ENCODE results near the gene MBNL2.

Gene MBNL2

DNA sequence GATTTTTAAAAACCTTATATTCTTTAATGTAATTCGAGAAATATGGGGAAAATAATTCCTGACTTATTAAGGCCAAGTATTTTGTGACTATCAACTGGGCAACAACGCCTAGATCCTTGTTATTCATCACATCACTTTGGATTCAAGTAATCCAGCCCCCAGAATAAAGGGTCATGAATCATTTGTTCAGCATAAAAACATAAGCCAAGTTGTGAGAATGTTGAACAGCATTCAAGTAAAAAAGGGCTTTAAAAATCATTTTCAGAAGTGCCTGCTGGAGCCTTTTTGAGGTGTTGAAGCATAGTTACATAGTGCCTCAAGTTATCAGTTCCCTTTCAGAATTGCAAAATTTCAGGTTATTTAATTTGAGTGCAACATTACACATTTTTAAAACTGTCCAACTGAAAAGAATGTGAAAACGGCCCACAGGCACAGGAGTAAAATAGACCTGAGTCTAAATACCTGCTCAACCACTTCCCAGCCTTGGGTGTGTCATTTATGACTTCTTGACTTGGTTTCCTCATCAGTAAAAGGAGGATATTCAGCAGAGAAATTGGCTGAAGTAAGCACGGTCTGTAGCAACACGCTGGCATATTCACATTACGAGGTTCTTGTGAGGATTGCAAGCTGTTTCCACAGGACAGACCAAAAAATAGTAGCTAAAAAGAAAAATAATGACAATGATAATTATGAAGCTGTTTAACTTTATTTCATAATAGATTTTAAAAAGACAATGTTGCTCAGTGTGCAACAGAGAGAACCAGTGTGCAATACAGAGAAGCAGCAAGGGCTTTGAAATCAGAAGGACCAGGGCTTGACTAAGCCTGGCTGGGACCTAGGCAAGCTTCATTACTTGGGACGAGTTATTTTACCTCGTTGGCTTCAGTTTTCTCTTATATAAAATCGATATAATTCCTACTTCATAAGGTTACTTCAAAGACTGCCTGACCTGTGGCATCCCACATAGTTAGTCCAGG lies 56.6 kb downstream of the MBNL2 start:
- DNase-seq, result no peak
- Histone ChIP-seq H3K4me3 (ENCODE audit: control insufficient read depth in 1 of 7, extremely low read depth in 1 of 7, insufficient read depth in 4 of 7, low read depth in 2 of 7, low read length in 6 of 7) (no peak overlapping the region), H3K27me3 (replicated peaks in 2 of 5; ENCODE audit: control insufficient read depth in 4 of 5, insufficient read depth in 5 of 5, low read length in 4 of 5) (no peaks in the 10 kb centered on the region), H3K27ac (ENCODE audit: insufficient read depth in 1 of 2, low read depth in 1 of 2, low read length in 2 of 2, poor library complexity in 1 of 2, severe bottlenecking in 2 of 2) (no peak overlapping the region), H3K36me3 (ENCODE audit: control insufficient read depth in 4 of 4, insufficient read depth in 4 of 4, low read length in 3 of 4) (peaks cover 5 to 13% (median 9%) of the 10 kb centered on the region in 4 experiments), H3K4me1 (ENCODE audit: control extremely low read depth in 1 of 4, control insufficient read depth in 4 of 4, insufficient read depth in 4 of 4, low read length in 3 of 4) (no peaks in the 10 kb centered on the region), H3K9me3 (ENCODE audit: control extremely low read depth in 1 of 5, control insufficient read depth in 4 of 5, insufficient read depth in 2 of 5, low read depth in 1 of 5, low read length in 4 of 5) (no peaks in the 10 kb centered on the region)
- 87% methylated on average over 4 of the region's 9 CpGs for WGBS (ENCODE audit: insufficient coverage)
- ChIA-PET CTCF (no interaction called here), POLR2A (interaction anchor here (0.5 to 0.6 kb wide), 2 partner anchors 30 to 52 kb away, joined by 3 to 5 read pairs; no protein-coding TSS in a partner anchor)

DNA sequence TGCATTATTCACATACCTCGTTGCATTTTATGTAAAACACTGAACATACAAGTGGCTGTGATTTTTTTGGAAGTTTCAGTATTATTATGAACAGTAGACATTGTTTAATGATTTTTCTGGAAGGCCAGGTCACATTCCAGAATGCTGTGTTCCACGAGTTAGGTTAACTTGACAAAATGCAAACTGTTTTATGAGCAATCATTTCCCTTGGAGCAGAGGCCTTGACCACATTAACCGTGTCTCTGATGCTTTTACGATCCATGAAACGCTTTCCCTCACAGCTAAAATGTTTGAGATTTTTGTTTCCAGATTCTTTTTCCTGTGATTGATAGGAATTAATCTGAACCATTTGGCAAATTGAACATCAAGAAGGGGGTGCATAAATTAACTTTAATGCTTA lies 57.8 kb downstream of the MBNL2 start:
- H3K27me3 ChIP-seq (replicated peaks in 2 of 5; ENCODE audit: control insufficient read depth in 4 of 5, insufficient read depth in 5 of 5, low read length in 4 of 5), result no peaks in the 10 kb centered on the region
- no peak overlapping the region for H3K27ac ChIP-seq (ENCODE audit: insufficient read depth in 1 of 2, low read depth in 1 of 2, low read length in 2 of 2, poor library complexity in 1 of 2, severe bottlenecking in 2 of 2)
- no peak overlapping the region for H3K4me3 ChIP-seq (ENCODE audit: control insufficient read depth in 1 of 7, extremely low read depth in 1 of 7, insufficient read depth in 4 of 7, low read depth in 2 of 7, low read length in 6 of 7)
- H3K4me1 ChIP-seq (ENCODE audit: control extremely low read depth in 1 of 4, control insufficient read depth in 4 of 4, insufficient read depth in 4 of 4, low read length in 3 of 4), result no peaks in the 10 kb centered on the region
- CTCF ChIA-PET, result no interaction called here
- peaks cover 5 to 14% (median 9%) of the 10 kb centered on the region in 4 experiments for H3K36me3 ChIP-seq (ENCODE audit: control insufficient read depth in 4 of 4, insufficient read depth in 4 of 4, low read length in 3 of 4)
- 60% methylated on average over 1 of the region's 5 CpGs for WGBS (ENCODE audit: insufficient coverage)
- POLR2A ChIA-PET, result no interaction called here
- no peak for DNase-seq
- H3K9me3 ChIP-seq (ENCODE audit: control extremely low read depth in 1 of 5, control insufficient read depth in 4 of 5, insufficient read depth in 2 of 5, low read depth in 1 of 5, low read length in 4 of 5), result no peaks in the 10 kb centered on the region

DNA sequence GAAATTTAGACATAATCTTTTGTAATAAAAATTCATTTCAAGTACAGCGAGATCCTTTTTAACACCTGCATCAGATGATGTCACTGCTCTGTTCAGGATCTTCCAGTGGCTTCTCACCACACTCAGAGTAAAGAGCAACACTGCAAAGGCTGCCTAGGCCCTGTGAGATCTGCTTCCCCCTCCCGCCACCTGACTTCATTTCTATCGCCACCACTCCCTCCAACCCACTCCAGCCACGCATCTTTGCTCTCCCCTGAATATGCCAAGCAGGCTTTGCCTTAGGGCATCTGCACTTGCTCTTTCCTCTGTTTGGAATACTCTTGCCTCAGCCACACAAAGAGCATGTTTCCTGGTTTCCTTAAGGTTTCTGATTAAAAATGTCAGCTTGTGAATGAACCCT lies 58.3 kb downstream of the MBNL2 start:
- WGBS (ENCODE audit: insufficient coverage), result 97% methylated on average over 4 of the region's 4 CpGs
- CTCF ChIA-PET, result no interaction called here
- DNase-seq, result no peak
- Histone ChIP-seq H3K4me3 (ENCODE audit: control insufficient read depth in 1 of 7, extremely low read depth in 1 of 7, insufficient read depth in 4 of 7, low read depth in 2 of 7, low read length in 6 of 7) (no peak overlapping the region), H3K9me3 (ENCODE audit: control extremely low read depth in 1 of 5, control insufficient read depth in 4 of 5, insufficient read depth in 2 of 5, low read depth in 1 of 5, low read length in 4 of 5) (no peaks in the 10 kb centered on the region), H3K4me1 (ENCODE audit: control extremely low read depth in 1 of 4, control insufficient read depth in 4 of 4, insufficient read depth in 4 of 4, low read length in 3 of 4) (no peaks in the 10 kb centered on the region), H3K27me3 (replicated peaks in 2 of 5; ENCODE audit: control insufficient read depth in 4 of 5, insufficient read depth in 5 of 5, low read length in 4 of 5) (no peaks in the 10 kb centered on the region), H3K27ac (ENCODE audit: insufficient read depth in 1 of 2, low read depth in 1 of 2, low read length in 2 of 2, poor library complexity in 1 of 2, severe bottlenecking in 2 of 2) (no peak overlapping the region), H3K36me3 (ENCODE audit: control insufficient read depth in 4 of 4, insufficient read depth in 4 of 4, low read length in 3 of 4) (peaks cover 5 to 14% (median 9%) of the 10 kb centered on the region in 4 experiments)
- POLR2A ChIA-PET, result no interaction called here

DNA sequence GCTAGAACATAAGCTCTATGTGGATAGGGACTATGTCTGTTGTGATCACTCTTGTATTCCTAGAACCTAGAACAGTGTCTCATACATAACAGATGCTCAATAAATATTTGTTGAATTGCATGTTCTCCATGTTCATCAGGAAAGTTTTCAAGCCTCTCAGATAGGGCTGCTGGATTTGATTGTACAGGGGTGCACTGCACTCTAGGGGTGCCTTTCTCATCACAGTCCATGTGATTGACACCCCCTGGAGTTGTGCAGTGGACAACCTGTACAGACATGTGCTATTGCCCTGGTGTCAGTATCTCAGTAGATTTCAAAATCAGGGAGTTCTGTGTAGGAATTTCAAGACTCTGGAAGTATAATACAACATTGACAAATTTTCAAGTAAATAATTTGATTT lies 58.9 kb downstream of the MBNL2 start:
- H3K4me1 ChIP-seq (ENCODE audit: control extremely low read depth in 1 of 4, control insufficient read depth in 4 of 4, insufficient read depth in 4 of 4, low read length in 3 of 4), result no peaks in the 10 kb centered on the region
- ChIA-PET CTCF (no interaction called here), POLR2A (no interaction called here)
- no peaks in the 10 kb centered on the region for H3K27me3 ChIP-seq (replicated peaks in 2 of 5; ENCODE audit: control insufficient read depth in 4 of 5, insufficient read depth in 5 of 5, low read length in 4 of 5)
- no peak for DNase-seq
- H3K36me3 ChIP-seq (ENCODE audit: control insufficient read depth in 4 of 4, insufficient read depth in 4 of 4, low read length in 3 of 4), result peaks cover 2 to 12% (median 6%) of the 10 kb centered on the region in 4 experiments
- no peak overlapping the region for H3K27ac ChIP-seq (ENCODE audit: insufficient read depth in 1 of 2, low read depth in 1 of 2, low read length in 2 of 2, poor library complexity in 1 of 2, severe bottlenecking in 2 of 2)
- no peaks in the 10 kb centered on the region for H3K9me3 ChIP-seq (ENCODE audit: control extremely low read depth in 1 of 5, control insufficient read depth in 4 of 5, insufficient read depth in 2 of 5, low read depth in 1 of 5, low read length in 4 of 5)
- H3K4me3 ChIP-seq (ENCODE audit: control insufficient read depth in 1 of 7, extremely low read depth in 1 of 7, insufficient read depth in 4 of 7, low read depth in 2 of 7, low read length in 6 of 7), result no peak overlapping the region

GRCh38 chr13:97282705-97283104 lies 60.6 kb downstream of the MBNL2 start:
- DNase-seq, result no peak
- Histone ChIP-seq H3K27me3 (replicated peaks in 2 of 5; ENCODE audit: control insufficient read depth in 4 of 5, insufficient read depth in 5 of 5, low read length in 4 of 5) (no peaks in the 10 kb centered on the region), H3K36me3 (ENCODE audit: control insufficient read depth in 4 of 4, insufficient read depth in 4 of 4, low read length in 3 of 4) (peaks cover 0 to 9% (median 0%) of the 10 kb centered on the region in 4 experiments), H3K9me3 (ENCODE audit: control extremely low read depth in 1 of 5, control insufficient read depth in 4 of 5, insufficient read depth in 2 of 5, low read depth in 1 of 5, low read length in 4 of 5) (no peaks in the 10 kb centered on the region), H3K27ac (ENCODE audit: insufficient read depth in 1 of 2, low read depth in 1 of 2, low read length in 2 of 2, poor library complexity in 1 of 2, severe bottlenecking in 2 of 2) (no peak overlapping the region), H3K4me1 (ENCODE audit: control extremely low read depth in 1 of 4, control insufficient read depth in 4 of 4, insufficient read depth in 4 of 4, low read length in 3 of 4) (no peaks in the 10 kb centered on the region), H3K4me3 (ENCODE audit: control insufficient read depth in 1 of 7, extremely low read depth in 1 of 7, insufficient read depth in 4 of 7, low read depth in 2 of 7, low read length in 6 of 7) (no peak overlapping the region)
- WGBS (ENCODE audit: insufficient coverage), result 97% methylated on average over 4 of the region's 4 CpGs
- CTCF ChIA-PET, result no interaction called here
- POLR2A ChIA-PET, result interaction anchor here (0.5 kb wide), 1 partner anchor 243 kb away, joined by 4 read pairs; no protein-coding TSS in a partner anchor

DNA sequence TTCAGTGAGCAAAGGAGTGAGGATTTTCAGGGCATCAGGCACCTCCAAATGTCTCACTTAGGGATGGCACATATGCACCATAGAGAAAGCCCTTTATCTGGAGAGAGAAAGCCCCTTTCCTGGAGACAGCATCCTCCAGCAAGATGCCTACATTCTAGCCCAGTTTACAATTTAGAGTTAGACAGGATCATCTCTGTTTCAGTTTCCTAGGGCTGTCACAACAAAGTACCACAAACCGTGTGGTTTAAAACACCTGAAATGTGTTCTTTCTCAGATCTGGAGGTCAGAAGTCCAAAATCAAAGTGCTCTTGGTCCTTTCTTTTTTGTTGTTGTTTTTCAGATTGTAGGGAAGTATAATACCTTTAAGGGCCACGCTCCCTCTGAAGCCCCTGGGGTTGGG lies 61.8 kb downstream of the MBNL2 start:
- no peaks in the 10 kb centered on the region for H3K27me3 ChIP-seq (replicated peaks in 2 of 5; ENCODE audit: control insufficient read depth in 4 of 5, insufficient read depth in 5 of 5, low read length in 4 of 5)
- H3K27ac ChIP-seq (ENCODE audit: insufficient read depth in 1 of 2, low read depth in 1 of 2, low read length in 2 of 2, poor library complexity in 1 of 2, severe bottlenecking in 2 of 2), result no peak overlapping the region
- H3K36me3 ChIP-seq (ENCODE audit: control insufficient read depth in 4 of 4, insufficient read depth in 4 of 4, low read length in 3 of 4), result peaks cover 0 to 9% (median 0%) of the 10 kb centered on the region in 4 experiments
- no peaks in the 10 kb centered on the region for H3K4me1 ChIP-seq (ENCODE audit: control extremely low read depth in 1 of 4, control insufficient read depth in 4 of 4, insufficient read depth in 4 of 4, low read length in 3 of 4)
- no CpG with 5 or more reads among the region's 2 CpGs for WGBS (ENCODE audit: insufficient coverage)
- H3K9me3 ChIP-seq (ENCODE audit: control extremely low read depth in 1 of 5, control insufficient read depth in 4 of 5, insufficient read depth in 2 of 5, low read depth in 1 of 5, low read length in 4 of 5), result no peaks in the 10 kb centered on the region
- H3K4me3 ChIP-seq (ENCODE audit: control insufficient read depth in 1 of 7, extremely low read depth in 1 of 7, insufficient read depth in 4 of 7, low read depth in 2 of 7, low read length in 6 of 7), result no peak overlapping the region
- POLR2A ChIA-PET, result no interaction called here
- CTCF ChIA-PET, result no interaction called here
- DNase-seq, result no peak

GRCh38 chr13:97284558-97284957 lies 62.4 kb downstream of the MBNL2 start:
- Histone ChIP-seq H3K4me1 (ENCODE audit: control extremely low read depth in 1 of 4, control insufficient read depth in 4 of 4, insufficient read depth in 4 of 4, low read length in 3 of 4) (no peaks in the 10 kb centered on the region), H3K27ac (ENCODE audit: insufficient read depth in 1 of 2, low read depth in 1 of 2, low read length in 2 of 2, poor library complexity in 1 of 2, severe bottlenecking in 2 of 2) (no peak overlapping the region), H3K36me3 (ENCODE audit: control insufficient read depth in 4 of 4, insufficient read depth in 4 of 4, low read length in 3 of 4) (peaks cover 0 to 9% (median 0%) of the 10 kb centered on the region in 4 experiments), H3K9me3 (ENCODE audit: control extremely low read depth in 1 of 5, control insufficient read depth in 4 of 5, insufficient read depth in 2 of 5, low read depth in 1 of 5, low read length in 4 of 5) (no peaks in the 10 kb centered on the region), H3K27me3 (replicated peaks in 2 of 5; ENCODE audit: control insufficient read depth in 4 of 5, insufficient read depth in 5 of 5, low read length in 4 of 5) (no peaks in the 10 kb centered on the region), H3K4me3 (ENCODE audit: control insufficient read depth in 1 of 7, extremely low read depth in 1 of 7, insufficient read depth in 4 of 7, low read depth in 2 of 7, low read length in 6 of 7) (no peak overlapping the region)
- no CpG with 5 or more reads among the region's 3 CpGs for WGBS (ENCODE audit: insufficient coverage)
- ChIA-PET CTCF (no interaction called here), POLR2A (no interaction called here)
- no peak for DNase-seq
